OCI-LY7 (cell line): ENCODE measurements around the gene MAP3K21. TPM values are rescaled to one million over a fixed set of nuclear protein-coding genes. Genes with fewer than 3 reads are reported as not detected.

Experiments used
- BruUV-seq: library from RNA; stranded (reverse); fragments of 400-500 nt; replicated peaks from 2 replicates; lab custom pipeline; 2021; lab: Mats Ljungman, UMichigan
- CTCF ChIA-PET: fragments of 300-600 bp; sonication (Branson Sonifier 250); formaldehyde crosslinking; loops from one replicate; lab custom pipeline; 2022; ENCODE audit warnings: antibody characterized with exemption; ENCODE audit not compliant: unreplicated experiment; lab: Charles Lee
- POLR2A ChIA-PET: fragments of 300-600 bp; sonication (Branson Sonifier 250); formaldehyde crosslinking; loops from one replicate; lab custom pipeline; 2022; ENCODE audit warnings: antibody characterized with exemption; lab: Charles Lee
- DNase-seq: peaks from one replicate; pipeline ENCODE4 v3.0.0-alpha.2; 2015; ENCODE audit warnings: low spot score
- H2AFZ ChIP-seq: fragments of 200-600 bp; sonication (generic), shearing (Covaris generic); 2 replicates; pipeline ENCODE4 v1.6.1; 2014; ENCODE audit warnings: mild to moderate bottlenecking, antibody characterized with exemption, low read length, moderate library complexity
- H3K27ac ChIP-seq: fragments of 200-600 bp; sonication (generic); 2 replicates; pipeline ENCODE4 v1.5.1; 2014; ENCODE audit warnings: mixed run types, low read depth, mild to moderate bottlenecking, moderate library complexity, low read length, inconsistent platforms; ENCODE audit not compliant: poor library complexity, severe bottlenecking
- H3K36me3 ChIP-seq: fragments of 200-600 bp; sonication (generic); 2 replicates; pipeline ENCODE4 v1.6.1; 2014; ENCODE audit warnings: mild to moderate bottlenecking, antibody characterized with exemption, low read length, moderate library complexity, mixed read lengths; ENCODE audit not compliant: insufficient read depth
- H3K4me1 ChIP-seq: fragments of 200-600 bp; sonication (generic); 2 replicates; pipeline ENCODE4 v1.5.1; 2014; ENCODE audit warnings: mild to moderate bottlenecking, low read length; ENCODE audit not compliant: insufficient read depth, poor library complexity, severe bottlenecking
- H3K4me2 ChIP-seq: fragments of 200-600 bp; sonication (generic); 2 replicates; pipeline ENCODE4 v1.6.1; 2014; ENCODE audit warnings: mild to moderate bottlenecking, low read length
- H3K4me3 ChIP-seq: fragments of 200-600 bp; sonication (generic); 2 replicates; pipeline ENCODE4 v1.5.1; 2014; ENCODE audit warnings: mild to moderate bottlenecking, low read depth, low read length; ENCODE audit not compliant: poor library complexity, severe bottlenecking
- H3K79me2 ChIP-seq: fragments of 200-600 bp; sonication (generic); 2 replicates; pipeline ENCODE4 v1.6.1; 2016; ENCODE audit warnings: low read depth, mild to moderate bottlenecking, low read length, moderate library complexity, mixed read lengths; ENCODE audit not compliant: insufficient read depth
- H3K9me2 ChIP-seq: fragments of 200-600 bp; sonication (generic); 2 replicates; pipeline ENCODE4 v1.6.1; 2016; ENCODE audit warnings: mild to moderate bottlenecking, low read length, mixed read lengths; ENCODE audit not compliant: insufficient read depth
- H3K9me3 ChIP-seq: fragments of 200-600 bp; sonication (generic); 2 replicates; pipeline ENCODE4 v1.6.1; 2014; ENCODE audit warnings: mild to moderate bottlenecking, mixed run types, low read length, mixed read lengths
- H4K20me1 ChIP-seq: fragments of 200-600 bp; sonication (generic); 2 replicates; pipeline ENCODE4 v1.6.1; 2014; ENCODE audit warnings: mild to moderate bottlenecking, antibody characterized with exemption, low read length, moderate library complexity, mixed read lengths; ENCODE audit not compliant: insufficient read depth
- EZH2phosphoT487 ChIP-seq: fragments of 200-600 bp; sonication (generic); IDR thresholded peaks from 2 replicates; pipeline ENCODE4 v1.6.1; 2018; ENCODE audit warnings: low read depth, borderline replicate concordance, mild to moderate bottlenecking, mixed run types, antibody characterized with exemption, low read length, moderate library complexity, mixed read lengths
- intact Hi-C: fragments of 100-400 bp; cut with micrococcal nuclease; formaldehyde crosslinking; loops from one replicate; pipeline ENCODE4 v1.10.0; 2022; ENCODE audit not compliant: unreplicated experiment
- total RNA-seq, 2 experiments: library from RNA; depleted of rRNA in 1 of 2; stranded (reverse); fragments of >200 nt in 1 of 2; shearing (Covaris generic) in 1 of 2; gene quantifications; 2 replicates each; pipeline ENCODE4 v1.2.3, GENCODE V29; 2014 to 2022
- TF ChIP-seq, protein P1 (sequence below): fragments of 200-600 bp; sonication (generic); conservative IDR thresholded peaks from 2 replicates; pipeline ENCODE4 v1.5.1; 2014; ENCODE audit warnings: mild to moderate bottlenecking, antibody characterized with exemption, low read length, moderate library complexity, mixed read lengths

Gene MAP3K21
- total RNA-seq, 2 experiments from 2014 or later, result 1.3 to 1.8 TPM

DNA sequence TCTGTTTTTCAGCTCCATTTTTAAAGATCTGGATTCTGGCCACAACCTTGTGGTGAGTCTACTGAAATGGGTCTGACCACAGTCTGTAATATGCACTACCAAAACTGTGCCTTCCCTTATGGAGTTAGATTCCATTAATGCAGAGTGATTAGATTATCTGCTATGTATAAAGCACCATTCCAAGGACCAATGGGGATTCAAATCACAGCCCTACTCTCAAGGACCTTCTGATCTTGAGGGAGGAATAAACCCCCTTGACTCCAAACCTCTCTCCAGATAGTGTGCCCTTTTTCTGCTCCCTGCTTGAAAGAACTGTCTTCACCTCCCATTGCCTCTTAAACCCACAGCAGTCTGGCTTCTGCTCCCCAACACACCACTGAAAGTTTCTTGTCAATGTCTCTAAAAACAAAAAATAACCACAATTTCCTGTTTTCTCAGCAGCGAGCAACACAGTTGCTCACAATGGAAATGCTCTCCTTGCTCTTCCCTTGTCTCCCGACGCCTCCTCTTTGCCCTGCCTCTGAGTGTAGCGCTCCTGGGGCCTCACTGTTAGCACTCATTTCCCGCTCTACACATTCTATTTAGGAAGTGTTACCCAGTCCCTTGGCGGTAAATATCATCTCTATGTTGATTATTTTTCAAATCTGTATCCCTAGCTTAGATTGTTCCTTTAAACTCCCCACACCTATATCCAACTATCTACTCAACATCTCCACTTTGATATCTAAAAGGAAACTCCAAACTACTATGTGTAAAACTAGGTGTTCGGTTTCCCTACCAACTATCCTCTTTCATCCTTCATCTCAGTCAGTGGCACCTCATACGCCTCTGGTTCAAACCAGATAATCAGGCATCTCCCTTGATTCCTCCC, 45.6 kb upstream of the MAP3K21 start:
- no peaks in the 10 kb centered on the region for H3K9me3 ChIP-seq
- H3K27ac ChIP-seq, result no peak overlapping the region
- no peaks in the 10 kb centered on the region for H3K9me2 ChIP-seq
- ChIA-PET POLR2A (interaction anchor here (0.6 to 1.2 kb wide), 2 partner anchors 14 to 704 kb away, joined by 3 to 6 read pairs; partner anchors contain the start of gene PCNX2), CTCF (no interaction called here)
- peaks cover 13% of the 10 kb centered on the region for H3K4me1 ChIP-seq
- H3K4me3 ChIP-seq, result no peak overlapping the region
- H2AFZ ChIP-seq, result no peak overlapping the region
- peaks cover 14% of the 10 kb centered on the region; the same call in 1 of the 2 replicates for H3K79me2 ChIP-seq
- no peaks in the 10 kb centered on the region for H4K20me1 ChIP-seq
- no peaks in the 10 kb centered on the region for H3K36me3 ChIP-seq
- no TSS peak for BruUV-seq
- TF ChIP-seq, protein P1, sequence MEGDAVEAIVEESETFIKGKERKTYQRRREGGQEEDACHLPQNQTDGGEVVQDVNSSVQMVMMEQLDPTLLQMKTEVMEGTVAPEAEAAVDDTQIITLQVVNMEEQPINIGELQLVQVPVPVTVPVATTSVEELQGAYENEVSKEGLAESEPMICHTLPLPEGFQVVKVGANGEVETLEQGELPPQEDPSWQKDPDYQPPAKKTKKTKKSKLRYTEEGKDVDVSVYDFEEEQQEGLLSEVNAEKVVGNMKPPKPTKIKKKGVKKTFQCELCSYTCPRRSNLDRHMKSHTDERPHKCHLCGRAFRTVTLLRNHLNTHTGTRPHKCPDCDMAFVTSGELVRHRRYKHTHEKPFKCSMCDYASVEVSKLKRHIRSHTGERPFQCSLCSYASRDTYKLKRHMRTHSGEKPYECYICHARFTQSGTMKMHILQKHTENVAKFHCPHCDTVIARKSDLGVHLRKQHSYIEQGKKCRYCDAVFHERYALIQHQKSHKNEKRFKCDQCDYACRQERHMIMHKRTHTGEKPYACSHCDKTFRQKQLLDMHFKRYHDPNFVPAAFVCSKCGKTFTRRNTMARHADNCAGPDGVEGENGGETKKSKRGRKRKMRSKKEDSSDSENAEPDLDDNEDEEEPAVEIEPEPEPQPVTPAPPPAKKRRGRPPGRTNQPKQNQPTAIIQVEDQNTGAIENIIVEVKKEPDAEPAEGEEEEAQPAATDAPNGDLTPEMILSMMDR, result no peak
- TF ChIP-seq EZH2phosphoT487, result no peak
- H3K4me2 ChIP-seq, result peak overlapping the region; percentile 48
- intact Hi-C loops, result no loop called here
- peak; percentile 16 for DNase-seq

- no peaks in the 10 kb centered on the region for H3K9me3 ChIP-seq
Observed at GRCh38 chr1:233282582-233282886, 45.0 kb upstream of the MAP3K21 start.

More at GRCh38 chr1:233282582-233282886, 45.0 kb upstream of the MAP3K21 start:
- no TSS peak for BruUV-seq
- no peaks in the 10 kb centered on the region for H3K9me2 ChIP-seq
- peaks cover 13% of the 10 kb centered on the region for H3K4me1 ChIP-seq
- no peak for DNase-seq
- intact Hi-C loops, result no loop called here
- H2AFZ ChIP-seq, result no peak overlapping the region
- no peaks in the 10 kb centered on the region for H4K20me1 ChIP-seq
- H3K36me3 ChIP-seq, result peaks cover 3% of the 10 kb centered on the region; the same call in 1 of the 2 replicates
- TF ChIP-seq EZH2phosphoT487, result no peak
- TF ChIP-seq, protein P1, result no peak
- H3K4me3 ChIP-seq, result no peak overlapping the region
- H3K27ac ChIP-seq, result no peak overlapping the region
- peaks cover 14% of the 10 kb centered on the region; the same call in 1 of the 2 replicates for H3K79me2 ChIP-seq
- H3K4me2 ChIP-seq, result peak overlapping the region; percentile 48
- ChIA-PET POLR2A (interaction anchor here (0.5 to 1.2 kb wide), 3 partner anchors 13 to 438 kb away, joined by 3 to 6 read pairs (median 4); partner anchors contain the start of gene PCNX2), CTCF (interaction anchor here (0.5 kb wide), 1 partner anchor 16 kb away, joined by 3 read pairs; no protein-coding TSS in a partner anchor)
